Activated CD8-positive, alpha-beta memory T cell treated with anti-CD3 and anti-CD28 coated beads for 4 hours (primary cell): ENCODE results near the gene MACROD2.

ENCODE experiments used
- DNase-seq, 2 donors: peaks; one replicate each; pipeline ENCODE4 v3.0.0-alpha.2; 2020; ENCODE audit warnings: low read depth in 2 of 2

Gene MACROD2

GRCh38 chr20:15900443-15900842 lies 1905.1 kb downstream of the MACROD2 start:
- no peak for DNase-seq

- no peak for DNase-seq
Measured at GRCh38 chr20:15902493-15902892, 1907.2 kb downstream of the MACROD2 start.

- DNase-seq, result no peak
Measured at GRCh38 chr20:15905661-15906060, 1910.3 kb downstream of the MACROD2 start.

- DNase-seq, result no peak
Measured at GRCh38 chr20:15909995-15910394, 1914.7 kb downstream of the MACROD2 start.

- DNase-seq, result no peak
Measured at GRCh38 chr20:15911581-15911980, 1916.3 kb downstream of the MACROD2 start.

- no peak for DNase-seq
Measured at GRCh38 chr20:15913391-15914025, 1918.2 kb downstream of the MACROD2 start.

- DNase-seq, result no peak
Measured at GRCh38 chr20:15916623-15917022, 1921.3 kb downstream of the MACROD2 start.

GRCh38 chr20:15917283-15917682 lies 1922.0 kb downstream of the MACROD2 start:
- no peak for DNase-seq

GRCh38 chr20:15918631-15919030 lies 1923.3 kb downstream of the MACROD2 start:
- DNase-seq, result no peak

GRCh38 chr20:15919118-15919517 lies 1923.8 kb downstream of the MACROD2 start:
- no peak for DNase-seq

- DNase-seq, result no peak
Measured at GRCh38 chr20:15921930-15922329, 1926.6 kb downstream of the MACROD2 start.

GRCh38 chr20:15922556-15922955 lies 1927.2 kb downstream of the MACROD2 start:
- DNase-seq, result no peak

GRCh38 chr20:15923030-15923776 lies 1927.9 kb downstream of the MACROD2 start:
- no peak for DNase-seq

- no peak for DNase-seq
Measured at GRCh38 chr20:15924556-15924955, 1929.2 kb downstream of the MACROD2 start.

GRCh38 chr20:15925376-15925775 lies 1930.1 kb downstream of the MACROD2 start:
- DNase-seq, result no peak

- no peak for DNase-seq
Measured at GRCh38 chr20:15927893-15928650, 1932.8 kb downstream of the MACROD2 start.

GRCh38 chr20:15928946-15929345 lies 1933.6 kb downstream of the MACROD2 start:
- DNase-seq, result no peak

- no peak for DNase-seq
Measured at GRCh38 chr20:15930311-15931305, 1935.3 kb downstream of the MACROD2 start.

- DNase-seq, result no peak
Measured at GRCh38 chr20:15931897-15932296, 1936.6 kb downstream of the MACROD2 start.

- DNase-seq, result no peak
Measured at GRCh38 chr20:15937179-15937578, 1941.9 kb downstream of the MACROD2 start.

GRCh38 chr20:15938847-15939246 lies 1943.5 kb downstream of the MACROD2 start:
- DNase-seq, result no peak
